Measurements from ENCODE around the gene NOL9.
A peak's percentile ranks its signal among the peaks of the same experiment; 100 is the strongest.
"Not testable (repeated sequence)": the region's sequence is repeated elsewhere in the genome, so short reads cannot be mapped to it uniquely, and the experiment has no call there.

The NOL9 gene

GRCh38 chr1:6554031-6554906 is at the start of gene NOL9:
TSS of gene NOL9 (minus strand) at chr1:6554513. CDS start at chr1:6554502, 11 bp downstream.
- DNase-seq (ENCODE audit: low read depth, low spot score): peak; percentile 98

GRCh38 chr1:6603238-6603914 is 49.1 kb upstream of the NOL9 start:
- DNase-seq (ENCODE audit: low read depth, low spot score): peak; percentile 79

- peak; percentile 78 for DNase-seq (ENCODE audit: low read depth, low spot score)
Measured at GRCh38 chr1:6602669-6603237, 48.4 kb upstream of the NOL9 start, which contains the start of gene KLHL21. TSS of gene KLHL21 (minus strand) at chr1:6602869. CDS start at chr1:6602817, 52 bp downstream.

GRCh38 chr1:6601923-6602668 is 47.8 kb upstream of the NOL9 start:
- DNase-seq (ENCODE audit: low read depth, low spot score): peak; percentile 80

GRCh38 chr1:6601049-6601922 is 47.0 kb upstream of the NOL9 start:
- DNase-seq (ENCODE audit: low read depth, low spot score): peak; percentile 70

GRCh38 chr1:6600410-6601048 is 46.2 kb upstream of the NOL9 start:
- no peak for DNase-seq (ENCODE audit: low read depth, low spot score)

GRCh38 chr1:6599991-6600390 is 45.7 kb upstream of the NOL9 start:
- DNase-seq (ENCODE audit: low read depth, low spot score): not testable (repeated sequence)

- no peak for DNase-seq (ENCODE audit: low read depth, low spot score)
Measured at GRCh38 chr1:6599141-6599975, 45.0 kb upstream of the NOL9 start.

GRCh38 chr1:6597777-6598131 is 43.4 kb upstream of the NOL9 start:
- DNase-seq (ENCODE audit: low read depth, low spot score): peak; percentile 51

- peak; percentile 80 for DNase-seq (ENCODE audit: low read depth, low spot score)
Measured at GRCh38 chr1:6596886-6597776, 42.8 kb upstream of the NOL9 start.

GRCh38 chr1:6596351-6596750 is 42.0 kb upstream of the NOL9 start:
- no peak for DNase-seq (ENCODE audit: low read depth, low spot score)

GRCh38 chr1:6594977-6595740 is 40.8 kb upstream of the NOL9 start:
- DNase-seq (ENCODE audit: low read depth, low spot score): no peak

- DNase-seq (ENCODE audit: low read depth, low spot score): no peak
Measured at GRCh38 chr1:6593810-6594209, 39.5 kb upstream of the NOL9 start.

GRCh38 chr1:6592865-6593593 is 38.7 kb upstream of the NOL9 start:
- no peak for DNase-seq (ENCODE audit: low read depth, low spot score)

GRCh38 chr1:6592441-6592840 is 38.1 kb upstream of the NOL9 start:
- no peak for DNase-seq (ENCODE audit: low read depth, low spot score)

- no peak for DNase-seq (ENCODE audit: low read depth, low spot score)
Measured at GRCh38 chr1:6591644-6592043, 37.3 kb upstream of the NOL9 start.

GRCh38 chr1:6591222-6591621 is 36.9 kb upstream of the NOL9 start:
- DNase-seq (ENCODE audit: low read depth, low spot score): no peak
